ENCODE results near the gene URI1. TPM values are rescaled to one million over a fixed set of nuclear protein-coding genes. Genes with fewer than 3 reads are reported as not detected.

URI1 gene
- polyA plus RNA-seq, 1 of the 3 experiments (the other 2 are of a cell fraction) = 32.4 TPM

- Histone ChIP-seq H3K79me2 (ENCODE audit: insufficient read depth) (peaks cover 85% of the 10 kb centered on the region), H3F3A (replicated peaks; ENCODE audit: insufficient read depth) (peaks cover 7% of the 10 kb centered on the region), H3K4me1 (ENCODE audit: control insufficient read depth in 1 of 2, insufficient read depth in 2 of 2, low read depth in 1 of 2, low read length in 1 of 2) (peaks cover 4 to 6% of the 10 kb centered on the region in 2 experiments; a peak in 3 of 4 replicates), H3K27me3 (ENCODE audit: insufficient read depth) (no peaks in the 10 kb centered on the region), H3K27ac (ENCODE audit: low read depth in 2 of 2, low read length in 1 of 2) (no peak overlapping the region), H3K4me3 (ENCODE audit: low read depth in 2 of 2, low read length in 1 of 2) (no peak overlapping the region), H3K36me3 (replicated peaks in 1 of 2; ENCODE audit: control insufficient read depth in 1 of 2, insufficient read depth in 2 of 2, low read length in 1 of 2) (peaks cover 3 to 5% of the 10 kb centered on the region in 2 experiments), H3K4me2 (no peak overlapping the region), H3K9me2 (no peaks in the 10 kb centered on the region), H3K9ac (no peak overlapping the region), H2AFZ (ENCODE audit: low read depth) (no peak overlapping the region), H3K9me3 (no peaks in the 10 kb centered on the region), H4K20me1 (ENCODE audit: insufficient read depth) (peaks cover 69% of the 10 kb centered on the region)
- POLR2A ChIA-PET = no interaction called here
- CTCF ChIA-PET = interaction anchor here (0.7 kb wide), 1 partner anchor 737 kb away, joined by 3 read pairs; no protein-coding TSS in a partner anchor
- 97% methylated on average over 2 of the region's 2 CpGs for WGBS (ENCODE audit: low lambda C conversion rate)
- DNase-seq = no peak
- TF ChIP-seq RXRA (IDR thresholded peaks at IDR 0.05; ENCODE audit: borderline replicate concordance, low read depth) = no peak
- no peak for TF ChIP-seq FOSL2 (IDR thresholded peaks at IDR 0.05; ENCODE audit: borderline replicate concordance, low read depth)
- TF ChIP-seq ELF1 (IDR thresholded peaks at IDR 0.05) = no peak
- TF ChIP-seq FOXJ3 (CRISPR knock-in tag; IDR thresholded peaks at IDR 0.05) = no peak
- TF ChIP-seq TCF12 (IDR thresholded peaks at IDR 0.05) = no peak
Observed at GRCh38 chr19:29946645-29947044, 4.6 kb downstream of the URI1 start.

- no peak overlapping the region for H3K4me2 ChIP-seq
- ChIA-PET CTCF (no interaction called here), POLR2A (no interaction called here)
- no peak for DNase-seq
- H3K4me3 ChIP-seq (ENCODE audit: low read depth in 2 of 2, low read length in 1 of 2) = no peak overlapping the region
- peaks cover 4 to 6% of the 10 kb centered on the region in 2 experiments; a peak in 3 of 4 replicates for H3K4me1 ChIP-seq (ENCODE audit: control insufficient read depth in 1 of 2, insufficient read depth in 2 of 2, low read depth in 1 of 2, low read length in 1 of 2)
- H3K9me2 ChIP-seq = no peaks in the 10 kb centered on the region
- H3K79me2 ChIP-seq (ENCODE audit: insufficient read depth) = peaks cover 91% of the 10 kb centered on the region
- no peak overlapping the region for H3K9ac ChIP-seq
- 86% methylated on average over 2 of the region's 2 CpGs for WGBS (ENCODE audit: low lambda C conversion rate)
- no peaks in the 10 kb centered on the region for H3K27me3 ChIP-seq (ENCODE audit: insufficient read depth)
- TF ChIP-seq MXI1 (IDR thresholded peaks at IDR 0.05; ENCODE audit: low read depth, low read length) (no peak), RAD21 (IDR thresholded peaks at IDR 0.05; ENCODE audit: low read length) (no peak), EZH2phosphoT487 (IDR thresholded peaks at IDR 0.05; ENCODE audit: borderline replicate concordance, low read depth) (no peak), ZBTB33 (IDR thresholded peaks at IDR 0.05; ENCODE audit: borderline replicate concordance, low read depth) (no peak), GABPA (IDR thresholded peaks at IDR 0.05; ENCODE audit: low read depth) (no peak), TEAD4 (IDR thresholded peaks at IDR 0.05; ENCODE audit: borderline replicate concordance, insufficient read depth) (no peak), SIN3A (IDR thresholded peaks at IDR 0.05; ENCODE audit: borderline replicate concordance, low read depth, low read length) (no peak), GATA2 (CRISPR knock-in tag; IDR thresholded peaks at IDR 0.05) (no peak), JUND (IDR thresholded peaks at IDR 0.05) (no peak), FOXM1 (IDR thresholded peaks at IDR 0.05; ENCODE audit: low read depth) (no peak), NRF1 (IDR thresholded peaks at IDR 0.05; ENCODE audit: low read depth, low read length) (no peak), MAX (IDR thresholded peaks at IDR 0.05; ENCODE audit: low read depth) (no peak), TCF12 (IDR thresholded peaks at IDR 0.05) (no peak), YY1 (IDR thresholded peaks at IDR 0.05; ENCODE audit: low read depth) (no peak)
- TF ChIP-seq, protein P1, sequence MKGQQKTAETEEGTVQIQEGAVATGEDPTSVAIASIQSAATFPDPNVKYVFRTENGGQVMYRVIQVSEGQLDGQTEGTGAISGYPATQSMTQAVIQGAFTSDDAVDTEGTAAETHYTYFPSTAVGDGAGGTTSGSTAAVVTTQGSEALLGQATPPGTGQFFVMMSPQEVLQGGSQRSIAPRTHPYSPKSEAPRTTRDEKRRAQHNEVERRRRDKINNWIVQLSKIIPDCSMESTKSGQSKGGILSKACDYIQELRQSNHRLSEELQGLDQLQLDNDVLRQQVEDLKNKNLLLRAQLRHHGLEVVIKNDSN (IDR thresholded peaks at IDR 0.05; ENCODE audit: borderline replicate concordance, low read depth) = no peak
- TF ChIP-seq, protein P2, sequence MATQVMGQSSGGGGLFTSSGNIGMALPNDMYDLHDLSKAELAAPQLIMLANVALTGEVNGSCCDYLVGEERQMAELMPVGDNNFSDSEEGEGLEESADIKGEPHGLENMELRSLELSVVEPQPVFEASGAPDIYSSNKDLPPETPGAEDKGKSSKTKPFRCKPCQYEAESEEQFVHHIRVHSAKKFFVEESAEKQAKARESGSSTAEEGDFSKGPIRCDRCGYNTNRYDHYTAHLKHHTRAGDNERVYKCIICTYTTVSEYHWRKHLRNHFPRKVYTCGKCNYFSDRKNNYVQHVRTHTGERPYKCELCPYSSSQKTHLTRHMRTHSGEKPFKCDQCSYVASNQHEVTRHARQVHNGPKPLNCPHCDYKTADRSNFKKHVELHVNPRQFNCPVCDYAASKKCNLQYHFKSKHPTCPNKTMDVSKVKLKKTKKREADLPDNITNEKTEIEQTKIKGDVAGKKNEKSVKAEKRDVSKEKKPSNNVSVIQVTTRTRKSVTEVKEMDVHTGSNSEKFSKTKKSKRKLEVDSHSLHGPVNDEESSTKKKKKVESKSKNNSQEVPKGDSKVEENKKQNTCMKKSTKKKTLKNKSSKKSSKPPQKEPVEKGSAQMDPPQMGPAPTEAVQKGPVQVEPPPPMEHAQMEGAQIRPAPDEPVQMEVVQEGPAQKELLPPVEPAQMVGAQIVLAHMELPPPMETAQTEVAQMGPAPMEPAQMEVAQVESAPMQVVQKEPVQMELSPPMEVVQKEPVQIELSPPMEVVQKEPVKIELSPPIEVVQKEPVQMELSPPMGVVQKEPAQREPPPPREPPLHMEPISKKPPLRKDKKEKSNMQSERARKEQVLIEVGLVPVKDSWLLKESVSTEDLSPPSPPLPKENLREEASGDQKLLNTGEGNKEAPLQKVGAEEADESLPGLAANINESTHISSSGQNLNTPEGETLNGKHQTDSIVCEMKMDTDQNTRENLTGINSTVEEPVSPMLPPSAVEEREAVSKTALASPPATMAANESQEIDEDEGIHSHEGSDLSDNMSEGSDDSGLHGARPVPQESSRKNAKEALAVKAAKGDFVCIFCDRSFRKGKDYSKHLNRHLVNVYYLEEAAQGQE (IDR thresholded peaks at IDR 0.05; ENCODE audit: low read depth, low read length) = no peak
- TF ChIP-seq, protein P3, sequence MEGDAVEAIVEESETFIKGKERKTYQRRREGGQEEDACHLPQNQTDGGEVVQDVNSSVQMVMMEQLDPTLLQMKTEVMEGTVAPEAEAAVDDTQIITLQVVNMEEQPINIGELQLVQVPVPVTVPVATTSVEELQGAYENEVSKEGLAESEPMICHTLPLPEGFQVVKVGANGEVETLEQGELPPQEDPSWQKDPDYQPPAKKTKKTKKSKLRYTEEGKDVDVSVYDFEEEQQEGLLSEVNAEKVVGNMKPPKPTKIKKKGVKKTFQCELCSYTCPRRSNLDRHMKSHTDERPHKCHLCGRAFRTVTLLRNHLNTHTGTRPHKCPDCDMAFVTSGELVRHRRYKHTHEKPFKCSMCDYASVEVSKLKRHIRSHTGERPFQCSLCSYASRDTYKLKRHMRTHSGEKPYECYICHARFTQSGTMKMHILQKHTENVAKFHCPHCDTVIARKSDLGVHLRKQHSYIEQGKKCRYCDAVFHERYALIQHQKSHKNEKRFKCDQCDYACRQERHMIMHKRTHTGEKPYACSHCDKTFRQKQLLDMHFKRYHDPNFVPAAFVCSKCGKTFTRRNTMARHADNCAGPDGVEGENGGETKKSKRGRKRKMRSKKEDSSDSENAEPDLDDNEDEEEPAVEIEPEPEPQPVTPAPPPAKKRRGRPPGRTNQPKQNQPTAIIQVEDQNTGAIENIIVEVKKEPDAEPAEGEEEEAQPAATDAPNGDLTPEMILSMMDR (IDR thresholded peaks at IDR 0.05) = no peak
- peaks cover 9% of the 10 kb centered on the region for H3F3A ChIP-seq (replicated peaks; ENCODE audit: insufficient read depth)
- peaks cover 76% of the 10 kb centered on the region for H4K20me1 ChIP-seq (ENCODE audit: insufficient read depth)
- H2AFZ ChIP-seq (ENCODE audit: low read depth) = no peak overlapping the region
- no peaks in the 10 kb centered on the region for H3K9me3 ChIP-seq
- H3K27ac ChIP-seq (ENCODE audit: low read depth in 2 of 2, low read length in 1 of 2) = no peak overlapping the region
- peaks cover 3 to 5% of the 10 kb centered on the region in 2 experiments for H3K36me3 ChIP-seq (replicated peaks in 1 of 2; ENCODE audit: control insufficient read depth in 1 of 2, insufficient read depth in 2 of 2, low read length in 1 of 2)
Observed at GRCh38 chr19:29947871-29948270, 5.8 kb downstream of the URI1 start.

Data from SK-N-SH (cell line).